HepG2 (cell line): ENCODE data around the gene ATG7. TPM values are rescaled to one million over a fixed set of nuclear protein-coding genes. Genes with fewer than 3 reads are reported as not detected.
A peak's percentile ranks its signal among the peaks of the same experiment; 100 is the strongest.

ENCODE experiments used
- GLI4 ChIP-seq: sonication (generic); formaldehyde crosslinking; IDR thresholded peaks from 2 replicates; pipeline ENCODE4 v1.5.1; 2020; ENCODE audit warnings: missing genetic modification reagents, mild to moderate bottlenecking, moderate library complexity, borderline replicate concordance
- HMGA1 ChIP-seq: sonication (generic); formaldehyde crosslinking; conservative IDR thresholded peaks from 2 replicates; pipeline ENCODE4 v1.4.0; 2020; ENCODE audit warnings: missing genetic modification reagents
- JUNB ChIP-seq: sonication (generic); formaldehyde crosslinking; IDR thresholded peaks from 2 replicates; pipeline ENCODE4 v1.8.0; 2022; ENCODE audit warnings: missing genetic modification reagents, mild to moderate bottlenecking, borderline replicate concordance
- JUND ChIP-seq: sonication (generic); formaldehyde crosslinking; IDR thresholded peaks from 2 replicates; pipeline ENCODE4 v1.8.0; 2022; ENCODE audit warnings: mild to moderate bottlenecking, missing genetic modification reagents
- MAFK ChIP-seq, 2 experiments: IDR thresholded peaks in 1 of 2; conservative IDR thresholded peaks in 1 of 2; 2 replicates each; pipeline ENCODE4 v1.6.1; 2011; ENCODE audit warnings: improper control_type of control experiment in 2 of 2, low read length in 2 of 2
- MED1 ChIP-seq: sonication (generic); formaldehyde crosslinking; IDR thresholded peaks from 2 replicates; pipeline ENCODE4 v1.4.0; 2020; ENCODE audit warnings: missing genetic modification reagents
- PCBP1 ChIP-seq: fragments of 200-400 bp; formaldehyde crosslinking; IDR thresholded peaks from 2 replicates; pipeline ENCODE4 v1.6.1; 2017; ENCODE audit warnings: mild to moderate bottlenecking, low read depth, low read length, borderline replicate concordance
- SMC3 ChIP-seq: IDR thresholded peaks from 2 replicates; pipeline ENCODE4 v1.6.1; 2011; ENCODE audit warnings: low read length, improper control_type of control experiment
- SRSF9 ChIP-seq: fragments of 200-400 bp; formaldehyde crosslinking; IDR thresholded peaks from 2 replicates; pipeline ENCODE4 v1.6.1; 2018; ENCODE audit warnings: borderline replicate concordance, mild to moderate bottlenecking, low read depth, low read length; ENCODE audit not compliant: insufficient read depth, poor library complexity, severe bottlenecking
- SRY ChIP-seq: sonication (generic); formaldehyde crosslinking; IDR thresholded peaks from 2 replicates; pipeline ENCODE4 v1.8.0; 2022; ENCODE audit warnings: mild to moderate bottlenecking, missing genetic modification reagents
- ZFP1 ChIP-seq: IDR thresholded peaks from 2 replicates; pipeline ENCODE4 v1.6.1; 2016
- ZFX ChIP-seq: sonication (generic); formaldehyde crosslinking; IDR thresholded peaks from 2 replicates; pipeline ENCODE4 v1.4.0; 2020; ENCODE audit warnings: mild to moderate bottlenecking, low read depth, missing genetic modification reagents, moderate library complexity
- ZNF180 ChIP-seq: sonication (generic); formaldehyde crosslinking; IDR thresholded peaks from 2 replicates; pipeline ENCODE4 v1.4.0; 2020; ENCODE audit warnings: low read depth, missing genetic modification reagents, borderline replicate concordance
- ZNF337 ChIP-seq: sonication (generic); formaldehyde crosslinking; IDR thresholded peaks from 2 replicates; pipeline ENCODE4 v1.5.1; 2020; ENCODE audit warnings: missing genetic modification reagents, low read depth, mild to moderate bottlenecking, borderline replicate concordance
- ZNF432 ChIP-seq: sonication (generic); formaldehyde crosslinking; IDR thresholded peaks from 2 replicates; pipeline ENCODE4 v1.5.0; 2020; ENCODE audit warnings: missing genetic modification reagents, mild to moderate bottlenecking, borderline replicate concordance
- ZNF556 ChIP-seq: sonication (generic); formaldehyde crosslinking; IDR thresholded peaks from 2 replicates; pipeline ENCODE4 v1.4.0; 2020; ENCODE audit warnings: mild to moderate bottlenecking, missing genetic modification reagents, borderline replicate concordance
- ZNF703 ChIP-seq: sonication (generic); formaldehyde crosslinking; IDR thresholded peaks from 2 replicates; pipeline ENCODE4 v1.5.1; 2020; ENCODE audit warnings: missing genetic modification reagents, mild to moderate bottlenecking, moderate library complexity, borderline replicate concordance
- ZNF768 ChIP-seq: sonication (generic); formaldehyde crosslinking; IDR thresholded peaks from 2 replicates; pipeline ENCODE4 v1.4.0; 2020; ENCODE audit warnings: missing genetic modification reagents
- ZNF781 ChIP-seq: sonication (generic); formaldehyde crosslinking; IDR thresholded peaks from 2 replicates; pipeline ENCODE4 v1.5.1; 2020; ENCODE audit warnings: borderline replicate concordance, mild to moderate bottlenecking, missing genetic modification reagents; ENCODE audit errors: not compliant biosample characterization
- polyA plus RNA-seq, 8 experiments: library from polyadenylated mRNA; depleted of rRNA in 3 of 8; stranded (reverse) in 7 of 8; unstranded in 1 of 8; fragments of >200 nt; fragmentation: Illumina TruSeq in 4 of 8; extraction: Trizol in 4 of 8; gene quantifications; 2 replicates each; pipeline versions ENCODE4 v1.2.1 to v1.2.3, GENCODE V29; 2011 to 2016; ENCODE audit warnings: low read depth in 4 of 8, missing spikeins in 1 of 8, mixed read lengths in 1 of 8; ENCODE audit not compliant: insufficient read depth in 1 of 8
- total RNA-seq, 5 experiments: library from RNA; depleted of rRNA; stranded (reverse); fragments of >200 nt; fragmentation: Illumina TruSeq; extraction: Trizol; gene quantifications; 2 replicates each; pipeline ENCODE4 v1.2.3, GENCODE V29; 2016; ENCODE audit warnings: low read depth in 1 of 5
- TF ChIP-seq, protein P1 (sequence below): sonication (generic); formaldehyde crosslinking; conservative IDR thresholded peaks from 2 replicates; pipeline ENCODE4 v1.4.0; 2020; ENCODE audit warnings: missing genetic modification reagents
- TF ChIP-seq, protein P2 (sequence below): sonication (generic); formaldehyde crosslinking; IDR thresholded peaks from 2 replicates; pipeline ENCODE4 v1.4.0; 2020; ENCODE audit warnings: missing genetic modification reagents
- TF ChIP-seq, protein P3 (sequence below): sonication (generic); IDR thresholded peaks from 2 replicates; pipeline ENCODE4 v1.6.1; 2016; ENCODE audit warnings: low read depth, borderline replicate concordance
- TF ChIP-seq, protein P4 (sequence below): sonication (generic); formaldehyde crosslinking; IDR thresholded peaks from 2 replicates; pipeline ENCODE4 v1.4.0; 2020; ENCODE audit warnings: mild to moderate bottlenecking, missing genetic modification reagents
- TF ChIP-seq, protein P5 (sequence below): sonication (generic); formaldehyde crosslinking; IDR thresholded peaks from 2 replicates; pipeline ENCODE4 v1.4.0; 2020; ENCODE audit warnings: mild to moderate bottlenecking, missing genetic modification reagents
- TF ChIP-seq, protein P6 (sequence below): sonication (generic); formaldehyde crosslinking; IDR thresholded peaks from 2 replicates; pipeline ENCODE4 v1.5.0; 2020; ENCODE audit warnings: missing genetic modification reagents

Gene ATG7
- total and polyA plus RNA-seq, 2 of the 13 experiments (the other 11 are each of a cell fraction or from before 2014, with no cell fraction given), result 7.8 to 22.1 TPM

DNA sequence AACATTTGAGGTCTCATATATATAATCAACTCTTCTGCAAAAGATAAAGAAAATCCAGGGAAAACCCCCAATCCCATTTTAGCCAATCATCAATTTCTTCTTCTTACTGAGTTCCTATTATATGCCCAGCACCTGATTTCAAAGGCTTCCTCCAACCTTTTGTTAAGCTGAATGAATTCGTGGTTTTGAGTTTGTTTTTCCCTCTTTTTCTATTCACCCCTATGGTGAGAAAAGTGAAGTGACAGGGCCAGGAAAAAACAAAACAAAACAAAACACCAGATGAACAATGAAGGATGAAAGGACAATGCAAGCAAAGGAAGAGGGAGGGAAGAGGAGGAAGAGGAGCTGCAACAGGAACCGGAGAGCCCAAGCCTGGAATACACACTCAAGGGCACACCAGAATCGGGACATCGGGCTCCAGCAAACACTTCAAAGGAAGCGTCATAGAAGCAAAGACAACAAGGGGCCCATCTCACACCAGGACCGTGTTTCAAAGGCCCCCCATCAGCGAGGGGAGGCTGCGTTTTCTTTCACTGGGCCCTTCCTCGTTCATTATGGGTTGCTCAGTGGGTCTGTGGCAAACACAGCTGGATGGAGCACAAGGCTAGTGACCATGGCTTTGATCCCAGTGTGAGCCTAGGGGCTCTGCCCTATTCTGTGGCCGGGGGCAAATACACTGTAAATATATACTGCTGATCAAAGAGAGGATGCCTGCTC, 321.3 kb downstream of the ATG7 start (continued):
- TF ChIP-seq ZNF556 (CRISPR knock-in tag), result no peak
- no peak for TF ChIP-seq SRY
- no peak for TF ChIP-seq SMC3
- TF ChIP-seq ZNF703 (CRISPR knock-in tag), result no peak
- no peak for TF ChIP-seq HMGA1 (CRISPR knock-in tag)
- TF ChIP-seq MED1 (CRISPR knock-in tag), result peak; percentile 47; the same call in 1 of the 2 replicates
- TF ChIP-seq, protein P1, sequence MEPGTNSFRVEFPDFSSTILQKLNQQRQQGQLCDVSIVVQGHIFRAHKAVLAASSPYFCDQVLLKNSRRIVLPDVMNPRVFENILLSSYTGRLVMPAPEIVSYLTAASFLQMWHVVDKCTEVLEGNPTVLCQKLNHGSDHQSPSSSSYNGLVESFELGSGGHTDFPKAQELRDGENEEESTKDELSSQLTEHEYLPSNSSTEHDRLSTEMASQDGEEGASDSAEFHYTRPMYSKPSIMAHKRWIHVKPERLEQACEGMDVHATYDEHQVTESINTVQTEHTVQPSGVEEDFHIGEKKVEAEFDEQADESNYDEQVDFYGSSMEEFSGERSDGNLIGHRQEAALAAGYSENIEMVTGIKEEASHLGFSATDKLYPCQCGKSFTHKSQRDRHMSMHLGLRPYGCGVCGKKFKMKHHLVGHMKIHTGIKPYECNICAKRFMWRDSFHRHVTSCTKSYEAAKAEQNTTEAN, result peak; percentile 91
- no peak for TF ChIP-seq ZNF180 (CRISPR knock-in tag)
- TF ChIP-seq, protein P2, sequence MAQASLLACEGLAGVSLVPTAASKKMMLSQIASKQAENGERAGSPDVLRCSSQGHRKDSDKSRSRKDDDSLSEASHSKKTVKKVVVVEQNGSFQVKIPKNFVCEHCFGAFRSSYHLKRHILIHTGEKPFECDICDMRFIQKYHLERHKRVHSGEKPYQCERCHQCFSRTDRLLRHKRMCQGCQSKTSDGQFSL (CRISPR knock-in tag), result no peak
- TF ChIP-seq, protein P3, sequence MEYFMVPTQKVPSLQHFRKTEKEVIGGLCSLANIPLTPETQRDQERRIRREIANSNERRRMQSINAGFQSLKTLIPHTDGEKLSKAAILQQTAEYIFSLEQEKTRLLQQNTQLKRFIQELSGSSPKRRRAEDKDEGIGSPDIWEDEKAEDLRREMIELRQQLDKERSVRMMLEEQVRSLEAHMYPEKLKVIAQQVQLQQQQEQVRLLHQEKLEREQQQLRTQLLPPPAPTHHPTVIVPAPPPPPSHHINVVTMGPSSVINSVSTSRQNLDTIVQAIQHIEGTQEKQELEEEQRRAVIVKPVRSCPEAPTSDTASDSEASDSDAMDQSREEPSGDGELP, result peak; percentile 90
- TF ChIP-seq ZNF432 (CRISPR knock-in tag), result no peak
- no peak for TF ChIP-seq GLI4
- peak; percentile 31; the same call in 1 of the 2 replicates for TF ChIP-seq ZFX (CRISPR knock-in tag)
- TF ChIP-seq ZFP1 (CRISPR knock-in tag), result no peak
- TF ChIP-seq ZNF781 (CRISPR knock-in tag), result no peak
- TF ChIP-seq ZNF337, result no peak
- TF ChIP-seq JUNB (CRISPR knock-in tag), result no peak
- TF ChIP-seq MAFK (conservative IDR thresholded peaks at IDR 0.05 in 1 of 2, IDR thresholded peaks at IDR 0.05 in 1 of 2; ENCODE audit: low read length in 2 of 2), result no peak
- TF ChIP-seq, protein P4, sequence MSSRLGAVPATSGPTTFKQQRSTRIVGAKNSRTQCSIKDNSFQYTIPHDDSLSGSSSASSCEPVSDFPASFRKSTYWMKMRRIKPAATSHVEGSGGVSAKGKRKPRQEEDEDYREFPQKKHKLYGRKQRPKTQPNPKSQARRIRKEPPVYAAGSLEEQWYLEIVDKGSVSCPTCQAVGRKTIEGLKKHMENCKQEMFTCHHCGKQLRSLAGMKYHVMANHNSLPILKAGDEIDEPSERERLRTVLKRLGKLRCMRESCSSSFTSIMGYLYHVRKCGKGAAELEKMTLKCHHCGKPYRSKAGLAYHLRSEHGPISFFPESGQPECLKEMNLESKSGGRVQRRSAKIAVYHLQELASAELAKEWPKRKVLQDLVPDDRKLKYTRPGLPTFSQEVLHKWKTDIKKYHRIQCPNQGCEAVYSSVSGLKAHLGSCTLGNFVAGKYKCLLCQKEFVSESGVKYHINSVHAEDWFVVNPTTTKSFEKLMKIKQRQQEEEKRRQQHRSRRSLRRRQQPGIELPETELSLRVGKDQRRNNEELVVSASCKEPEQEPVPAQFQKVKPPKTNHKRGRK (CRISPR knock-in tag), result no peak
- TF ChIP-seq, protein P5, sequence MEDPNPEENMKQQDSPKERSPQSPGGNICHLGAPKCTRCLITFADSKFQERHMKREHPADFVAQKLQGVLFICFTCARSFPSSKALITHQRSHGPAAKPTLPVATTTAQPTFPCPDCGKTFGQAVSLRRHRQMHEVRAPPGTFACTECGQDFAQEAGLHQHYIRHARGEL (CRISPR knock-in tag), result no peak
- TF ChIP-seq ZNF768 (CRISPR knock-in tag), result no peak
- TF ChIP-seq SRSF9, result no peak
- TF ChIP-seq, protein P6, sequence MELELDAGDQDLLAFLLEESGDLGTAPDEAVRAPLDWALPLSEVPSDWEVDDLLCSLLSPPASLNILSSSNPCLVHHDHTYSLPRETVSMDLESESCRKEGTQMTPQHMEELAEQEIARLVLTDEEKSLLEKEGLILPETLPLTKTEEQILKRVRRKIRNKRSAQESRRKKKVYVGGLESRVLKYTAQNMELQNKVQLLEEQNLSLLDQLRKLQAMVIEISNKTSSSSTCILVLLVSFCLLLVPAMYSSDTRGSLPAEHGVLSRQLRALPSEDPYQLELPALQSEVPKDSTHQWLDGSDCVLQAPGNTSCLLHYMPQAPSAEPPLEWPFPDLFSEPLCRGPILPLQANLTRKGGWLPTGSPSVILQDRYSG (CRISPR knock-in tag), result no peak
- no peak for TF ChIP-seq JUND
- no peak for TF ChIP-seq PCBP1
